Skeletal muscle cell (primary cell): ENCODE measurements around the gene ASTN1.

Source experiments
- DNase-seq: peaks from one replicate; pipeline ENCODE4 v3.0.0-alpha.2; 2010; ENCODE audit warnings: low read depth
- H3K4me3 ChIP-seq: 2 replicates; pipeline ENCODE4 v1.5.1; 2011; ENCODE audit warnings: low read depth, mild to moderate bottlenecking, control low read depth, low read length, moderate library complexity

The ASTN1 gene

GRCh38 chr1:177170756-177171535, 6.4 kb upstream of the ASTN1 start, which contains the start of gene BRINP2:
Gene BRINP2 (plus strand): TSS chr1:177170958. CDS start chr1:177229877, 58,919 bp downstream.
- DNase-seq: no peak
- peak within 1 kb of the TSS; percentile 44 for H3K4me3 ChIP-seq

- peak overlapping the region; percentile 42 for H3K4me3 ChIP-seq
These were observed 542 bp upstream of the ASTN1 start for GRCh38 chr1:177165069-177165439.

DNA sequence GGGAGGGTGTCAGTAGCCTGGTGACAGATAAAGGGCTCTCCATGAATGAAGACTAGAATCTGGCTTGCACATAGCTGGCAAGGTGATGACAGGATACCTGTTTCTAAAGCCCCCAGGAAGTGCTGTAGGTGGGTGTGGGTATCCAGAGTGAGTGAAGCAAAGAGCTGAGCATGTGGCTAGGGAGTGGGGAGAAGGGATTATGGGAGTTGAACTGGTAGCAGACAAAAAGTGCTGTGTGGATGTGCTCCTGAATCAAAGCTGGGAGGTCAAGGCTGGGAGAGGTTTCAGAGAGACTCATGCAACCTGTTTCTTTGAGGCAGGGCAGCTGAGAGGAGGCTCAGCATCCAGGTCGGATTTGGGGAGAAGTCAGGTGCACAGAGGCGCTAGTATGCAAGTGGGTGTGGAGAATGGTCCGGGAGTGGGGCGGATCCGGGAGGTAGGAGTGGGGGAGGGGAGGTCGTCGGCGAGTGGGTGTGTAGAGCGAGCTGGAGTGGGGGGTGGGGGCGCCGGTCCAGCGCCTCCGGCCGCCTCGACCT, 600 bp downstream of the ASTN1 start:
- H3K4me3 ChIP-seq: peak overlapping the region; percentile 42

More at GRCh38 chr1:177165069-177165439, 542 bp upstream of the ASTN1 start:
- no peak for DNase-seq

DNA sequence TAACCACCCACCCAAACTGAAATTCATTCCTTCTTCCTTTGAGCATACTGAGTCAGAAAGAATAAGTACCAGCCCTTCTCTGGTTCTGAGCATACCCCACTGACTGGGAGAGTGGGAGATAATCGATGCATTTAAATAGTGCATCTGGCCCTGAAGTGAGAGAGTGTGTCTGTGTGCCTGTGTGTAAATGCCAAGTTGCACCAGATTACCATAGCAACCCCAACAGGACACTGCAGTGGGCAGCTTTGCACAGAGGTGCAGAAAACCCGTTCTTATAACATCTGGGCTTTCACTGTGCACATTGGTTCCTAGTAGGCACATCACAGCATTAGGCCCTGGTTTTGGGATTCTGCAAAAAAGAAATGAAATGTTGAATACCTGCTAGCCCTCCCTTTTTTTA, 2.3 kb downstream of the ASTN1 start:
- H3K4me3 ChIP-seq: no peak overlapping the region
- DNase-seq: no peak

More for the DNA sequence above, 600 bp downstream of the ASTN1 start:
- DNase-seq: no peak

DNA sequence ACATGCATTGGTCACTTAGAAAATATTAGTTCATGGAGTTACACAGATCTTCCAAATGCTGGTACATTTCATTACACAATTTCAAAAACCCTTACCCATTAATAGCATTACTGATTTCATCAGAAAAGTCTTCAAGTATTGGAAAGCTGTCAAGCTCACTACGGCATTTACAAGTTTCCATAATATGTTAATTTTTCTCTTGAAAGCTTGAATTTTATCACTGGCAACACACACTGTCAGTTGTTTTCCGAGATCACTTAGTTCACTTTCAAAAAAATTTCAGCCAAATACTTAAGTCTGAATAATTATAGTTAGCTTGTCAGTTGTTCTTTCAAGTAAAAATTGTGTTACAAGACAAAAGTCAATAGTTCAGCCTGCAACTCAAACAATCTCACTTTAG, 18.0 kb downstream of the ASTN1 start:
- DNase-seq: no peak
- H3K4me3 ChIP-seq: no peak overlapping the region

GRCh38 chr1:177145106-177146070, 19.1 kb downstream of the ASTN1 start:
- no peak for DNase-seq
- no peak overlapping the region for H3K4me3 ChIP-seq

DNA sequence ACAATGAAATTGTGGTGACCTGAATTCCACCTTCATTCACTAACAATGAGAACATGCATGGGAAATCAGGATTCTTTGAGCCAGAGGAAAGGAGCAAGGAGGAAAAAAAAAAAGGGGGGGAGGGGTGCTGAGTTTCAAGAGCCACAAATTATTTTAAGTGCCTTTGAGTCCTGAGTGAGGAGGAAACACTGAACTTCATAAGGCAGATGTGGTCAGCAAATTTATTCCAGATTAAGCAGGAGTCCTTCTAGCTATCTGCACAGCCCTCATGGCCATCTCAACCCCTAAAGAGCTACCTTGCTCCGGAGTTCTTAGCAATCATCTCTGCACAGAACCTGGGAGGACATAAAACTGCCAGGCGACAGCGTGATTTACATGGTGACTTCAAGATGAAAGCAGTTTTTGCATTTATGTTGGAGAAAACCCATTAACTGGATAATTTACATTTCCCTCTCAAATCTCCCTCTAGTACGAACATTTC, 21.7 kb downstream of the ASTN1 start:
- no peak overlapping the region for H3K4me3 ChIP-seq
- DNase-seq: no peak

DNA sequence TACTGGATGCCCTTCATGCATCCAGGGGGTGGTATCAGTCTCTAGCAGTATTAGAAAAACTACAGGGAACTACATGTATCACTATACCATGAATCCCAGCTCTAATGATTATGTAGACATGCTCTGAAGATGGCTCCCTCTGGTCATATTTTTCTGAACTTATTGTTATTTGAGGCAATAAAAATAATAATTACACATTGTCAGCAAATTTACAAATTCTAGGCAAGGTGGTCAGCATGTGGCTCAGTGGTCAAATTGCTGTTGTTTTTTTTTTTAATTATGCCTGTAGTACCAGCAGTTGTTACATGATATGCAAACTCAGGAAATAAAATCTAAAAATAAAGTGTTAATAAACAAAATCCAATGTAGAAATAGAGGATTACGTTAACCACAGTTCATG, 22.5 kb downstream of the ASTN1 start:
- no peak overlapping the region for H3K4me3 ChIP-seq
- DNase-seq: no peak

DNA sequence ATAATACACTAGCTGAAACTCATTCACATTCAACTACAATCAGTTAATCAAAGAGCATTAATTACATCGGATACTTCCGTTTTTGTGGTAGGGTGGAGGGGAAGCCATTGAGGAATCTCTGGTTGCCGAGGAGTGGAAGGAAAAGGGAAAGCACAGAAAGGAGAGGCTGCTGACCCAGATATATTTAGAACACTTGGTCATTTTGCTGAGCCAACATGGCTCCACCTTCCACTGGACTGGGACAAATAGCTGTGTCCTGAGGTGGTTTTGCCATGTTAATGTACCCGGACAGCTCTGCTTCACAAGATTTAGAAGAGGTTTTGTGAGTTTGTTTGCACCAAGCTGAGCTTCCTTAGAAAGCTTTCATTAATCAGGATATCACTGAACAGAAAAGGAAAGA, 26.2 kb downstream of the ASTN1 start:
- no peak for DNase-seq
- no peak overlapping the region for H3K4me3 ChIP-seq

DNA sequence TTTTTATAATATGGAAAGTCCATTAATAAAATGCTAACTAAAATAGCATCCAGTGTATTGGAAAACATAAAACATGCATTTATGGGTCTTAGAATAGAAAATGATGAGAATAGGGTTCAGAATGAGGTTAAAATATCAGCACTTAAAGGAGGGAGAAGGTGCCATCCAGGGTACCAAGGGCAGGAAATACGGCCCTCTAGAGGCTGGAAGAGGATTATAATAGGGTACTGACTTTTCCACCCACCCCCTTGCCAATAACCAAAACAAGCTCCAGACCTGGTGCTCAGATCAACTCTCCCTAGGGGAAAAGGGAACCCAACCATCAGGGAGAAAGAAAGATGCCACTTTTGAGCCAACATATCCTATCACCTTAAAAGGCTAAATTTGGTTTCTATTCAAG, 26.7 kb downstream of the ASTN1 start:
- H3K4me3 ChIP-seq: no peak overlapping the region
- DNase-seq: no peak

GRCh38 chr1:177135250-177135649, 29.3 kb downstream of the ASTN1 start:
- no peak overlapping the region for H3K4me3 ChIP-seq
- no peak for DNase-seq

DNA sequence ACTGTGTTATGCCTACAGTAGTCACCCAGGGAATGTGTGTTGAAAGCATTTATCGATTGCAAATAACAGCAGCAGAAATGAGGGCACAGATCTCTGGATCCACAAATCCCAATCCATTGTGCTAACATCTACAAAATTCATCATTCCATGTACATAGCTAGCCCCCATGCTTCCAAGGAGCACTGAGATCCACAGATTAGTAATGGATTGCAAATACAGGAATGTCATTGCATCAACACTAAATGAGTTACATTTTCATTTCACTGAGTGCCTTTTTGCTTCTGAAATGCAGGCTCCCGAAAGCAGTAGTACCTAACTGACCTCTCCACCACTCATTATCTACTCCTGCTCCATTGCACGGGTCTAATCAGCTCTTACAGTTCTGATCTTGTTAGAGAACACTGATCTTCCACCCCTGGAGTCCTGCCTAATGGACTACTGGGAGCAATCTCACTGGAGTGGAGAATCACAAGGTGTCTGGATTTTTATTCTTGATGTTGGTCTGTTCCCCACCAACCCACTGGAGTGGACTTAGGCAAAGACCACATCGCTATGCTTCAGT, 30.5 kb downstream of the ASTN1 start:
- H3K4me3 ChIP-seq: no peak overlapping the region
- DNase-seq: no peak

DNA sequence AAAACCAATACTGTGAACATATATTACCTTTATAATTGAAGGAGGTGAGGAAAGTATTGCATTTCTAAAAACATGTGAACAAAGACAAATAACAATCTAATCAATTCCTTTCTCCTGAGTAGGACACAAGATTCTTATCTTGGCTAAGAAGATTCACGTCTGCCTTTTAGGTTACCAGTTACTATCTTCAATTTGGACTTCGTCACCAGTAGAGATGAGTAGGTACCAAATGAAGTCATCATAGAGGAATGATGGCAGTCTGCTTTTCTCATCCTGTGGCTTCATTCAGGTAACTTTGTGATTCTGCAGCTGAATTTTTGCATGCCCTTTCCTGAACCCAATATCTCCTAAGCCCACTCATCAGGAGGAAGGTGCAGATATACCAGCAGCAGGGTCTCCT, 32.4 kb downstream of the ASTN1 start:
- H3K4me3 ChIP-seq: no peak overlapping the region
- no peak for DNase-seq

- no peak for DNase-seq
- no peak overlapping the region for H3K4me3 ChIP-seq
These were observed 32.8 kb downstream of the ASTN1 start for GRCh38 chr1:177131723-177132122.

GRCh38 chr1:177130451-177130945, 34.0 kb downstream of the ASTN1 start:
- no peak overlapping the region for H3K4me3 ChIP-seq
- no peak for DNase-seq

GRCh38 chr1:177128665-177129281, 35.7 kb downstream of the ASTN1 start:
- no peak overlapping the region for H3K4me3 ChIP-seq
- DNase-seq: no peak

DNA sequence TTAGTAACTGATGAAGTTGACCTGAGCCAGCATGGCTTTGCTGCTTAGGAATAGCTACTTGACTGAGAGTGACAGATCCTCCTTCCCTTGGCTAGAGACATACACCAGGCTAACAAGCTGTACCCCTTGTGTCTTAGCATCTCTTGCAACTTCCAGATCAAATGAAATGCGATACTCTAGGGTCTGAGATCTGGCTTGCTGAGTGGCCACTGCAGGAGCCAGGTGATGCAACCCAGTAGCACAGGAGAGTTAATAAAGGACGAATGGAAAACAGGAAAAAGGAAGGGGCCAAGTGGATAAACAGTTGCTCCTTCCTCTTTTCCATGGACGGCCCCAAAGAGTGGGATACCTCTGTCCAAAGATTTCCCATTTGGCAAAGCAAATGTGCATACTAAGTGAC, 38.2 kb downstream of the ASTN1 start:
- DNase-seq: no peak
- H3K4me3 ChIP-seq: no peak overlapping the region

- H3K4me3 ChIP-seq: no peak overlapping the region
- DNase-seq: no peak
These were observed 39.8 kb downstream of the ASTN1 start for GRCh38 chr1:177124577-177125278.
